K562 (cell line): Measurements from ENCODE around the gene ORM1. TPM values are rescaled to one million over a fixed set of nuclear protein-coding genes. Genes with fewer than 3 reads are reported as not detected.

ENCODE experiments used
- ATAC-seq: fragments of 200-7000 bp; cut with Tn5 transposase; 3 replicates; pipeline ENCODE4 v1.9.1; 2020; ENCODE audit warnings: moderate library complexity
- BruUV-seq: library from RNA; stranded (reverse); fragments of 400-500 nt; replicated peaks from 2 replicates; lab custom pipeline; 2021; lab: Mats Ljungman, UMichigan
- CTCF ChIA-PET: fragments of 300-600 bp; formaldehyde crosslinking; extraction: SDS; loops from one replicate; lab custom pipeline; 2021; ENCODE audit warnings: low intra/inter-chr PET ratio; lab: Yijun Ruan, JAX
- POLR2A ChIA-PET: fragments of 300-600, 350-650 bp; sonication (Branson Sonifier 250); formaldehyde crosslinking; extraction: SDS; loops from one replicate; lab custom pipeline; 2021; ENCODE audit warnings: antibody characterized with exemption, inconsistent platforms; lab: Yijun Ruan, JAX
- DNase-seq, 4 experiments: peaks; one replicate each; pipeline versions ENCODE4 v3.0.0 to v3.0.0-alpha.2; 2011 to 2018; ENCODE audit warnings: low spot score in 3 of 4, mixed read lengths in 3 of 4; ENCODE audit errors: extremely low read depth in 1 of 4
- FAIRE-seq: peaks from 2 replicates; lab custom pipeline; 2011; peaks lifted over from hg19 to GRCh38; lab: Jason Lieb, UNC
- H2AFZ ChIP-seq: 2 replicates; pipeline ENCODE4 v1.6.0; 2011; ENCODE audit warnings: low read depth, low read length, control low read depth, inconsistent platforms
- H3K27ac ChIP-seq: fragments of 200-600 bp; 3 replicates; pipeline ENCODE4 v1.8.0; 2011; ENCODE audit warnings: low read depth, mild to moderate bottlenecking, control low read depth, inconsistent platforms, low read length, moderate library complexity, mixed read lengths; ENCODE audit errors: extremely low read depth
- H3K27me3 ChIP-seq, 2 experiments: fragments of 300-600 bp in 1 of 2; 2 replicates in 1 of 2; 3 replicates in 1 of 2; pipeline versions ENCODE4 v1.6.0 to v1.8.0; 2011; ENCODE audit warnings: inconsistent platforms in 2 of 2, low read length in 2 of 2, mild to moderate bottlenecking in 1 of 2, mixed read lengths in 1 of 2, moderate library complexity in 1 of 2; ENCODE audit not compliant: control insufficient read depth in 2 of 2, insufficient read depth in 2 of 2
- H3K36me3 ChIP-seq: fragments of 300-600 bp; 3 replicates; pipeline ENCODE4 v1.8.0; 2011; ENCODE audit warnings: mild to moderate bottlenecking, low read length, inconsistent platforms; ENCODE audit not compliant: control insufficient read depth, insufficient read depth
- H3K4me1 ChIP-seq, 2 experiments: fragments of 200-600 bp in 1 of 2; replicated peaks in 1 of 2; 2 replicates in 1 of 2; 3 replicates in 1 of 2; pipeline versions ENCODE4 v1.5.1 to v1.8.0; 2011; ENCODE audit warnings: inconsistent platforms in 2 of 2, low read length in 2 of 2, mild to moderate bottlenecking in 1 of 2, mixed read lengths in 1 of 2, moderate library complexity in 1 of 2; ENCODE audit not compliant: control insufficient read depth in 2 of 2, insufficient read depth in 2 of 2
- H3K4me2 ChIP-seq: 2 replicates; pipeline ENCODE4 v1.6.1; 2011; ENCODE audit warnings: low read length, control low read depth, inconsistent platforms, mixed read lengths; ENCODE audit not compliant: insufficient read depth
- H3K4me3 ChIP-seq: fragments of 200-600 bp; sonication (generic), shearing (Covaris generic); 2 replicates; pipeline ENCODE4 v1.5.1; 2016; ENCODE audit warnings: control low read depth, inconsistent platforms
- H3K79me2 ChIP-seq: fragments of 200-600 bp; 3 replicates; pipeline ENCODE4 v1.8.0; 2011; ENCODE audit warnings: low read length, inconsistent platforms; ENCODE audit not compliant: control insufficient read depth, insufficient read depth
- H3K9ac ChIP-seq, 2 experiments: 2 replicates each; pipeline versions ENCODE4 v1.6.0 to v1.6.1; 2011; ENCODE audit warnings: low read depth in 2 of 2, low read length in 2 of 2, control low read depth in 1 of 2, inconsistent platforms in 1 of 2, mild to moderate bottlenecking in 1 of 2, mixed read lengths in 1 of 2; ENCODE audit not compliant: insufficient read depth in 1 of 2
- H3K9me1 ChIP-seq: one replicate; pipeline ENCODE4 v1.6.0; 2011; ENCODE audit warnings: inconsistent platforms, mild to moderate bottlenecking, low read length, moderate library complexity; ENCODE audit not compliant: control insufficient read depth, insufficient read depth
- H3K9me3 ChIP-seq: replicated peaks from 2 replicates; pipeline ENCODE4 v1.5.1; 2011; ENCODE audit warnings: low read depth, low read length, inconsistent platforms; ENCODE audit not compliant: control insufficient read depth, insufficient read depth
- H4K20me1 ChIP-seq: replicated peaks from 2 replicates; pipeline ENCODE4 v1.6.1; 2011; ENCODE audit warnings: low read length, inconsistent platforms, mixed read lengths; ENCODE audit not compliant: control insufficient read depth, insufficient read depth
- BDP1 ChIP-seq: IDR thresholded peaks from 3 replicates; pipeline ENCODE4 v1.6.1; 2011; ENCODE audit not compliant: insufficient read length, insufficient read depth
- CHCHD3 ChIP-seq: fragments of 250-450 bp; sonication (Bioruptor Pico); IDR thresholded peaks from 2 replicates; pipeline ENCODE4 v2.1.2; 2022; ENCODE audit warnings: mild to moderate bottlenecking
- DNMT1 ChIP-seq: fragments of 450-650 bp; IDR thresholded peaks from 2 replicates; pipeline ENCODE4 v1.6.1; 2016; ENCODE audit warnings: antibody characterized with exemption, mild to moderate bottlenecking
- GABPA ChIP-seq: fragments of 200-800 bp; sonication (Bioruptor generic); conservative IDR thresholded peaks from 2 replicates; pipeline ENCODE4 v1.6.1; 2016; ENCODE audit warnings: low read depth, missing genetic modification characterization, missing compliant biosample characterization
- POLR2B ChIP-seq: fragments of 450-650 bp; IDR thresholded peaks from 2 replicates; pipeline ENCODE4 v1.6.1; 2018; ENCODE audit warnings: low read depth; ENCODE audit not compliant: partially characterized antibody
- SAFB2 ChIP-seq: fragments of 200-400 bp; formaldehyde crosslinking; IDR thresholded peaks from 2 replicates; pipeline ENCODE4 v1.6.1; 2018; ENCODE audit warnings: borderline replicate concordance, low read length, low read depth, moderate library complexity; ENCODE audit not compliant: severe bottlenecking
- SRSF9 ChIP-seq: fragments of 200-400 bp; formaldehyde crosslinking; IDR thresholded peaks from 2 replicates; pipeline ENCODE4 v1.6.1; 2017; ENCODE audit warnings: low read depth, low read length, borderline replicate concordance
- ZBTB12 ChIP-seq: fragments of 250-450 bp; sonication (Bioruptor Pico); IDR thresholded peaks from 2 replicates; pipeline ENCODE4 v1.4.0; 2020
- ZNF696 ChIP-seq: fragments of 250-450 bp; sonication (Bioruptor Pico); conservative IDR thresholded peaks from 2 replicates; pipeline ENCODE4 v1.4.0; 2020; ENCODE audit warnings: mild to moderate bottlenecking, moderate library complexity
- WGBS: fragments of 100-300 bp; shearing (Covaris generic); methylation state at CpG from one replicate; pipeline ENCODE4 v1.1.6; 2016; ENCODE audit warnings: low coverage, mixed read lengths; ENCODE audit not compliant: insufficient coverage; ENCODE audit errors: missing lambda C conversion rate; 5-methylcytosine and 5-hydroxymethylcytosine counted together
- in situ Hi-C: fragments of 300-500 bp; cut with MboI; formaldehyde crosslinking; loops from 4 replicates; pipeline ENCODE4 v1.15.0; 2018; ENCODE audit warnings: inconsistent platforms, mixed read lengths
- intact Hi-C: fragments of 100-400 bp; cut with micrococcal nuclease; formaldehyde crosslinking; loops from 2 replicates; pipeline ENCODE4 v1.14.2; 2022
- polyA plus RNA-seq, 8 experiments: library from polyadenylated mRNA; depleted of rRNA in 4 of 8; stranded (reverse) in 5 of 8; unstranded in 3 of 8; fragments of >200 nt; fragmentation: Nextera tagmentation in 2 of 8; fragmentation: Illumina TruSeq in 1 of 8; extraction: Ambion mirVana in 2 of 8; extraction: Trizol in 1 of 8; gene quantifications; 2 replicates each; pipeline versions ENCODE4 v1.2.1 to v1.2.3, GENCODE V29; 2011 to 2014; ENCODE audit warnings: inconsistent platforms in 1 of 8, missing spikeins in 1 of 8
- total RNA-seq, 7 experiments: library from RNA; depleted of rRNA in 6 of 7; stranded (reverse); fragments of >200 nt in 6 of 7; fragmentation: Illumina TruSeq in 2 of 7; extraction: Trizol in 2 of 7; gene quantifications; 2 replicates each; pipeline versions ENCODE4 v1.2.1 to v1.2.3, GENCODE V29; 2011 to 2021; ENCODE audit warnings: low replicate concordance in 1 of 7

The ORM1 gene
- total and polyA plus RNA-seq, 9 of the 15 experiments (the other 6 are each of a cell fraction or from before 2014, with no cell fraction given) = 2.9 TPM; not detected in 8

GRCh38 chr9:114290561-114290986 lies 32.3 kb upstream of the ORM1 start:
- Histone ChIP-seq H3K4me3 (no peak overlapping the region), H2AFZ (no peak overlapping the region), H3K9me1 (no peaks in the 10 kb centered on the region), H3K4me1 (peaks cover 0 to 1% of the 10 kb centered on the region in 2 experiments; a peak in 2 of 5 replicates), H3K4me2 (no peak overlapping the region), H3K27me3 (peaks cover 0 to 26% of the 10 kb centered on the region in 2 experiments; a peak in 2 of 5 replicates), H3K79me2 (no peaks in the 10 kb centered on the region), H3K9ac (no peak overlapping the region), H4K20me1 (peaks cover 6% of the 10 kb centered on the region; the same call in 1 of the 2 replicates), H3K36me3 (no peaks in the 10 kb centered on the region), H3K9me3 (0 out of 2 replicates have a peak, but pooled peaks cover 2% of the 10 kb centered on the region), H3K27ac (no peak overlapping the region)
- no peak for DNase-seq
- TF ChIP-seq GABPA (tag) (no peak), BDP1 (no peak), DNMT1 (no peak), CHCHD3 (CRISPR knock-in tag) (no peak), ZNF696 (CRISPR knock-in tag) (no peak), ZBTB12 (CRISPR knock-in tag) (no peak), SAFB2 (no peak), POLR2B (no peak), SRSF9 (no peak)
- no peak for FAIRE-seq
- in situ Hi-C loops (no loop called here), intact Hi-C loops (loop anchor here (2.0 to 5.0 kb wide), 2 partner anchors 136 to 553 kb away; partner anchors contain the start of gene COL27A1)
- CTCF ChIA-PET = interaction anchor here (0.7 to 1.5 kb wide), 6 partner anchors 21 to 182 kb away, joined by 3 to 13 read pairs (median 7); partner anchors contain the start of gene COL27A1
- BruUV-seq = no TSS peak
- peak; percentile 32 for ATAC-seq
- POLR2A ChIA-PET = interaction anchor here (0.7 to 1.7 kb wide), 5 partner anchors 17 to 208 kb away, joined by 3 to 6 read pairs (median 4); no protein-coding TSS in a partner anchor
- WGBS = 0% methylated on average over 2 of the region's 7 CpGs
